Dendritic cell treated with granulocyte-macrophage colony-stimulating factor and Interleukin-4, amounts not matched to agents 40 ng/mL and 50 ng/mL, for 4 days (primary cell): ENCODE data around the gene SLC39A11.

ENCODE experiments used
- H3K27ac Mint-ChIP-seq: one replicate; pipeline ENCODE4 v1.8.0; 2022; ENCODE audit warnings: mild to moderate bottlenecking, mixed read lengths
- H3K27me3 Mint-ChIP-seq: one replicate; pipeline ENCODE4 v1.8.0; 2022; ENCODE audit warnings: mild to moderate bottlenecking, mixed read lengths
- H3K36me3 Mint-ChIP-seq: one replicate; pipeline ENCODE4 v1.8.0; 2022; ENCODE audit warnings: low read depth, mixed read lengths
- H3K4me1 Mint-ChIP-seq: one replicate; pipeline ENCODE4 v1.8.0; 2022; ENCODE audit warnings: low read depth, mixed read lengths
- H3K4me3 Mint-ChIP-seq: one replicate; pipeline ENCODE4 v1.8.0; 2022; ENCODE audit warnings: mild to moderate bottlenecking, moderate library complexity, mixed read lengths
- H3K9me3 Mint-ChIP-seq: one replicate; pipeline ENCODE4 v1.8.0; 2022; ENCODE audit warnings: mixed read lengths
- intact Hi-C: fragments of 100-400 bp; cut with micrococcal nuclease; formaldehyde crosslinking; loops from one replicate; pipeline ENCODE4 v1.15.0; 2022

The SLC39A11 gene

DNA sequence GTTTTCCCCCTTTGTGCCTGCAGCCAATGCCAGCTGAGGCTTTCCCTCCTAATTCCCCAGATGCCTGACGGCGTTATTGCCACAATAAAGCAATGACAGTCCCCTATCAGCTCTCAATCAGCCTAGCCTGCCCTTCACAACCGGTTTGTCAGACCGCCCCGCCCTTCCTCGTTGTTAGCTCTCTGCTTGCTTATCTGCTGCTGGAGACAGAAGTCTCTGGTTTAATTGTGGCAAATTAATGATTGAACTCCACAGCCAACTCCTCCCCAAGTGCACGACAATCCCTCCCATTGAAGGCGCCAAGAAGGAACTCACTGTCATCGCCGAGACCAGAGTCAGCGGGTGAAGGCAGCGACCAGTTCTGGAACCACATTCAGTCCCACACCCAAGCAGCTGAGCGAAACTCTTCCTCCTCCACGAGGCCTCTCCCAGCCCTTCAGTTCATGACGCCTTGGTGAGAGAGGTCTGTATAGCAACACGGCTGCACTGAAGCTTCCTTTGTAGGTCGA lies 474.4 kb downstream of the SLC39A11 start:
- intact Hi-C loops = no loop called here
- no peak overlapping the region for H3K27ac Mint-ChIP-seq
- no peaks in the 10 kb centered on the region for H3K9me3 Mint-ChIP-seq
- H3K36me3 Mint-ChIP-seq = no peaks in the 10 kb centered on the region
- H3K4me3 Mint-ChIP-seq = no peak overlapping the region
- H3K27me3 Mint-ChIP-seq = peaks cover 58% of the 10 kb centered on the region
- H3K4me1 Mint-ChIP-seq = peaks cover 19% of the 10 kb centered on the region

DNA sequence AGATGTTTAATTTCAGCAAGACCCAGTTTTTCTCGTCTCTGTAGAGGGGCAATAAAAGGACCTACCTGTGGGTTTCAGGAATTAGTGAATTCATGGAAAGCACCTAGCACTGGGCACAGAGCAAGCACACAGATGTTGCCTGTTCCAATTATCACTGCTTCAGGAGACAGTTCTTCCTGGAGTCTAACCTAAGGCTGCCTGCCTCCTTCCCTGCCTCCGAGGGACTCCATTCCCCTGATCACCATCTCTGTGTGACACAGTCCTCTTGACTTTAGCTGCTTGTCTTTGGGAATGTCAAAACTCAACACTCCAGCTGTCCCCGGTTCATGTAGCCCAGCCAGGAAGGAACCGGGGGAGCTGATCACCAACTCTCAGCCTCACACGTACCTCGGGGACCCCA lies 474.9 kb downstream of the SLC39A11 start:
- intact Hi-C loops = no loop called here
- Mint-ChIP-seq H3K9me3 (no peaks in the 10 kb centered on the region), H3K27ac (no peak overlapping the region), H3K4me3 (no peak overlapping the region), H3K27me3 (peaks cover 55% of the 10 kb centered on the region), H3K4me1 (peaks cover 20% of the 10 kb centered on the region), H3K36me3 (no peaks in the 10 kb centered on the region)

DNA sequence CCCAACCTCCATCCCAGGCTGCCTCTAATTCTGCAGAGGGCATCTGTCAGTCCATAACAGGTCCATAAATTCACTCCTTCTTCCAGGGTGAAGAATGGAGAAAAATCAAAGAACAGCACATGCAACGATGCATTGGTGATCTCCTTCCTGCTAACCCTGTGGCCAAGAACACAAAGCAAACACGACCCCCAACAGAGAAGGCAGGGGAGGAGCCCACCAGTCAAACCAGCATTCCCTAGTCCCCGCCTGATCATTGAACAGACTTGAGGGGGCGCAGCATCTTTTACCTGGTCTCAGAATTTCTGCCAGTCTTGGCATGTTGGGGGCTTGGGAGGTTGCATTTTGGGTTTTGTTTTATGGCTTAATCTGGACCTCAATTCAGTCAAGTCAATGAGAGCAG lies 476.0 kb downstream of the SLC39A11 start:
- Mint-ChIP-seq H3K4me1 (peaks cover 20% of the 10 kb centered on the region), H3K27ac (no peak overlapping the region), H3K36me3 (no peaks in the 10 kb centered on the region), H3K4me3 (no peak overlapping the region), H3K9me3 (no peaks in the 10 kb centered on the region), H3K27me3 (peaks cover 51% of the 10 kb centered on the region)
- intact Hi-C loops = no loop called here

DNA sequence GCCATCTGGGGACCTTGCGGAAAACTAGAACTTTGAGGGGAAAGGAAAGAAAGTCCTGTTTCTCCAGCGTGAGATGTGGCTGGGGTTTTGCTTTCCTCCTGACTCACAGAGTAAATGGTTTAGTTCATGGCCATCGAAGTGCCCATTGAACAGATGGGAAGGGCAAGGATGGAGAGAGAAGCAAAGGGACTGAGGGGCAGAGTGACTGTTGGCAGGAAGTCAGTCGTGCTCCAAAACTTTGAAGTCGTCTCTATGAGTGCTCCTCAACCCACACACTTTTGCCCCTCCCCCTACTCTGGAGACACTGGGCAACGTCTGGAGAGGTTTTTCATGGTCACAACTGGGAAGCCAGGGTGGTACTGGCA lies 476.9 kb downstream of the SLC39A11 start:
- intact Hi-C loops = no loop called here
- peaks cover 20% of the 10 kb centered on the region for H3K4me1 Mint-ChIP-seq
- no peaks in the 10 kb centered on the region for H3K9me3 Mint-ChIP-seq
- H3K27me3 Mint-ChIP-seq = peaks cover 51% of the 10 kb centered on the region
- H3K36me3 Mint-ChIP-seq = no peaks in the 10 kb centered on the region
- no peak overlapping the region for H3K4me3 Mint-ChIP-seq
- no peak overlapping the region for H3K27ac Mint-ChIP-seq

DNA sequence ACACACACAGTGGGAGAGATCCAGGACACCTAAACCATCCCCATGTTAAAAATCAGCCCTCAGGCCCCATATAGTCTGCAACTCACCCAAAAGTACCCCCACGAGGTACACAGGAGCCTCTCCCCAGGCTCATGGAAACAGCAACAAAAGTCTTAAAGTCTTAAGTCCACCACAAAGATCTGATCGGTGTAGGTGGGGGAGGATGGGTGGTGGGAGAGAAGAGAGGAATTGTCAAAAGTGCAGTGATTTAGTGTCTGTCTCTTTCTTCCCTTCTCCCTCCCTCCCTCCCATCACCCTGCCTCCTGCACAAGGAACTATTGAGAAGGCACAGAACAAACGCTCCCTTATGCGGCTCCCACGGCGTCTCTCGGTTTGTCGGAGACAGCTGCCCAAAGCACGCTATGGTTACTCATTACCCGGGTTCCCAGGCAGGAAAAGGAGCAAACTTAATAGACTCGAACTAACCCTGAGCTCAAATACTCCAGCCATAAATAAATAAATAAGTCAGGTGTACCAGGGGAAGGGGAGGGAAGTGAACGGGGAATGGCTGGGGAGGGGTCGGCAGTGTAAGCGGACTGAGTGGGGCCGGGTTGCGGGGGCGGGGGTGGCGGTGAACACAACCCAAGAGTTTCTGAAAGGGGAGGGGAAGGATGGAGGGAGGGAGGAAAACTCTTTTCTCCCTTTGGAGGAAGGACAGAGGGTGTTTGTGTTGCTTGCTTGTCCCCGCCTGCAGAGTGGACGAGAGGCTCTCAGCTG lies 477.4 kb downstream of the SLC39A11 start:
- peaks cover 48% of the 10 kb centered on the region for H3K27me3 Mint-ChIP-seq
- H3K4me3 Mint-ChIP-seq = no peak overlapping the region
- peaks cover 20% of the 10 kb centered on the region for H3K4me1 Mint-ChIP-seq
- H3K36me3 Mint-ChIP-seq = no peaks in the 10 kb centered on the region
- H3K9me3 Mint-ChIP-seq = no peaks in the 10 kb centered on the region
- no peak overlapping the region for H3K27ac Mint-ChIP-seq
- intact Hi-C loops = no loop called here

DNA sequence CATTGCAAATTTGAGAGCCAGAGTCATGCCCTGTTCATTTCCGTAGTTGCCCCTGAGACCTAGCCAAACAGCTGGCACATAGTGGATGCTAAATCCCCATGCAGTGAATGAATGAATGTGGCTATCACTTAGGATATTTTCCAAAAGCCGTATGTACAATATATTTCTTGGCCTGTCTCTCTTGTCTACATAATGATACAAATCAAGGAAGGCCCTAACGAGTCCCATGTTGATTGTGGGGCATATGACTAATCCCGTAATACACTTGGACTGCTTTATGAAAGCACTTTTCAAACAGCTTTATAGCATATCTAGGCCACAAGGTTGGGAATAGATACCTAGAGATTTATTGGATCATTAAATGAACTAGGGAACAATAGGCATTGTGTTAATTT lies 478.0 kb downstream of the SLC39A11 start:
- H3K4me1 Mint-ChIP-seq = peaks cover 20% of the 10 kb centered on the region
- intact Hi-C loops = no loop called here
- H3K27me3 Mint-ChIP-seq = peaks cover 48% of the 10 kb centered on the region
- no peak overlapping the region for H3K27ac Mint-ChIP-seq
- no peaks in the 10 kb centered on the region for H3K36me3 Mint-ChIP-seq
- H3K9me3 Mint-ChIP-seq = no peaks in the 10 kb centered on the region
- no peak overlapping the region for H3K4me3 Mint-ChIP-seq

DNA sequence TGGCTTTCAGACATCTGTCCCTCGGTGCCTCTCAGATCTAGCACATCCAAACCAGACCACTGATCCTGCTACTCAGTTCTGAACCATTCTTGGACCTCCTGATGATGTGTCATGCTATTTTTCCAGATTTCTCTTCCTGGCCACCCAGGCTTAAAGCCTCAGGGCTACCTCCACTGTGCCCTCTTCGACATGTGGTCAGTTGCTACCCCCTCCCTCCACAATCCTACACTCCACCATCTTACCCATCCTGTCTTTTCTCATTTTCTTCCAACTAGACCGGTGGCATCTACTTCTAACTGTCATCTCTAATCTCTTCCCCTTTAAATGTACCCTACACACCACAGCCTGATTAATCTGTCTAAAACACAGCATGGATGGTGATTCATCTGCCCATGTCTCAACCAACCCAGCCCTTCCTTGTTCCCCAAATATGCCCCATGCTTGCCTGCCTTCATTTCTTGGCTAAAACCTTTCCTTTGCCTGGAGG lies 478.6 kb downstream of the SLC39A11 start:
- no peaks in the 10 kb centered on the region for H3K36me3 Mint-ChIP-seq
- intact Hi-C loops = no loop called here
- H3K4me3 Mint-ChIP-seq = no peak overlapping the region
- H3K9me3 Mint-ChIP-seq = no peaks in the 10 kb centered on the region
- H3K4me1 Mint-ChIP-seq = peaks cover 20% of the 10 kb centered on the region
- no peak overlapping the region for H3K27ac Mint-ChIP-seq
- peaks cover 42% of the 10 kb centered on the region for H3K27me3 Mint-ChIP-seq

DNA sequence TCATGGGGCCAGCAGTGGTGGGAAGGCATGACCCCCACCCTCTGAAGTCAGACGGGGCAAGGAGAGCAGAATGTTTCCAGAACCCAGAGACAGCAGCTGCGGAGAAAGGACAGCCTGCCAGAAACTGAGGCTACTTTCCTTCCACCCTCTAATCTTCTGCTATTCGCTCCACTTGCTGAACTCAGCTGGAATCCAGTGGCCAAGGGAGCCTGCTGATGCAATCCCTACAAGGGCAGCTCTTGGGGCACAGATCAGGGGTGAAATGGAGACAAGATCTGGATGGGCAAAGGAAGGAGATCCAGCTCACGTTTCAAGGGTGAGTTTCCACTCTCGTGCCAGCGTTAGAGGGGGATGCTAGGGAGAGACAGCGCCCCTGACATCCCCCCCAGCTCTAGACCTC lies 479.1 kb downstream of the SLC39A11 start:
- Mint-ChIP-seq H3K9me3 (no peaks in the 10 kb centered on the region), H3K4me3 (no peak overlapping the region), H3K27me3 (peaks cover 39% of the 10 kb centered on the region), H3K4me1 (peaks cover 20% of the 10 kb centered on the region), H3K27ac (no peak overlapping the region), H3K36me3 (no peaks in the 10 kb centered on the region)
- intact Hi-C loops = no loop called here

DNA sequence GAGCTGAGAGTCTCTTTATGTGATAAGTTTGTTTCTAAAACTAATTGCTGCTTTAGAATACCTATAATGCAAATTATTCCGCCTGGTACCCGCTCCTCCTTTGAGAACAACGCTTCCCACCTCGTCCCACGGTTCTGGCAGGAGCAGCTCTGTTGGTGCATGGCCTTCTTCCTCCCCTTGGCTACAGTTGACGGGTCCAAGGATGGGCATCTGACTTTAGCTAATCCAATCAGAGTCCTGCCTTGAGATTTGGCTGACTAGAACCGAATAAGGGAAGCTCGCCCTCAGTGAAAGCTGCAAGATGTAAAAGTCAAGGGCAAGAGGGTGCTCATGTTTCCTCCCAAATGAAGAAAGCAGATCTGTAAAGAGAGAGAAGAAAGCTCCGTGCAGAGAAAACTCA lies 481.3 kb downstream of the SLC39A11 start:
- peaks cover 15% of the 10 kb centered on the region for H3K4me1 Mint-ChIP-seq
- H3K36me3 Mint-ChIP-seq = no peaks in the 10 kb centered on the region
- intact Hi-C loops = no loop called here
- H3K9me3 Mint-ChIP-seq = peaks cover 15% of the 10 kb centered on the region
- H3K27ac Mint-ChIP-seq = no peak overlapping the region
- peaks cover 27% of the 10 kb centered on the region for H3K27me3 Mint-ChIP-seq
- no peak overlapping the region for H3K4me3 Mint-ChIP-seq

DNA sequence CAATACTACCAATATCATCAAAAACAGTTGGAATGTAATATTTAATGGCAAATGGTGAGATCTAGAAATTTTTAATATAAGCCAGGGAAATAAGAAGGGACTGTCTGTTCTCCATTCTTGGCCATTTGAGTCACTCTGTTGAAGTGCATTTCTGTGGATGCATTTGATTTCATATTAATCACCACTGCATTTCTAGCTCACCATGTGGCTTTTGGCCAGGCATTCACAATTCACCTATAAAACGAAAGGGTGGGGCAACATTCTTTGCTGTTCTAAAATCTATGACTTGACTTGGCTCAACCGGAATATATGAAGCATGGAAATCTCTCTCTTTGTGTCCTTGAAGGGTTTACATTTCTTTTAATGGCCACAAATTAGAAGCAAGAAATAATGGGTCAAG lies 483.0 kb downstream of the SLC39A11 start:
- Mint-ChIP-seq H3K9me3 (peaks cover 15% of the 10 kb centered on the region), H3K27me3 (peaks cover 16% of the 10 kb centered on the region), H3K4me1 (peaks cover 15% of the 10 kb centered on the region), H3K36me3 (no peaks in the 10 kb centered on the region), H3K27ac (no peak overlapping the region), H3K4me3 (no peak overlapping the region)
- intact Hi-C loops = no loop called here

DNA sequence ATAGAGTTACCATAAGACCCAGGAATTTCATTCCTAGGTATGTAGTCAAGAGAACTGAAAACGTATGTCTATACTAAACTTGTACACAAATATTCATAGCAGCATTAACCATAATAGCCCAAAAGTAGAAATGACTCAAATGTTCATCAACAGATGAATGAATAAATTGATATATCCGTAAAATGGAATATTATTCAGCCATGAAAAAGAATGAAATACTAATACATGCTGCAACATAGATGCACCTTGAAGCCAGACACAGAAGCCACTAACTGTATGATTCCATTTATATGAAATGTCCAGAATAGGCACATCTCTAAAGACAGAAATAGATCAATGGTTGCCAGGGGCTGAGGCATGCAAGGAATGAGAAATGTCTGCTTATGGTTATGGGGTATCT lies 484.1 kb downstream of the SLC39A11 start:
- H3K4me1 Mint-ChIP-seq = peaks cover 5% of the 10 kb centered on the region
- H3K36me3 Mint-ChIP-seq = no peaks in the 10 kb centered on the region
- intact Hi-C loops = no loop called here

DNA sequence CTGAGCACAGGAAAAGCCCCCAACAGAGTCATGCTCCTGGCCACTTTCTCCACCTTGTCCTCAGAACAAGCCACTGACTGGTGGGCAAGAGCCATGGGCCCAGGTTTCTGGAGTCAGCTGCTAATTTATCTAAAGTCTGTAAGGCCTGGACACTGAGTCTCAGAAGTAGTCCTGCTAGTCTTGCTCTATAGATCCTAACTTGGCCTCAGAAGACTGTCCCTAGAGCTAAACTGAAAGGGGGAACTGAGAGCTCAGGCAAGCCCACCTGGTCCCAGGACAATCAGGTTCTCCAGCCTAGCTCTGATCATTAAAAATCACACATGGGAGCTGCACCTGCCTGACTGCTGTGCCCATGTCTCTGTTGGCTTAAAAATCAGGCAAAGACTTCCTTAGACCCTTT lies 485.8 kb downstream of the SLC39A11 start:
- intact Hi-C loops = no loop called here
- Mint-ChIP-seq H3K4me3 (no peak overlapping the region), H3K9me3 (peaks cover 15% of the 10 kb centered on the region), H3K4me1 (peaks cover 11% of the 10 kb centered on the region), H3K27me3 (peaks cover 5% of the 10 kb centered on the region), H3K27ac (no peak overlapping the region), H3K36me3 (no peaks in the 10 kb centered on the region)

More for the DNA sequence above, 484.1 kb downstream of the SLC39A11 start:
- H3K27me3 Mint-ChIP-seq = peaks cover 10% of the 10 kb centered on the region
- no peak overlapping the region for H3K4me3 Mint-ChIP-seq
- H3K27ac Mint-ChIP-seq = no peak overlapping the region
- peaks cover 15% of the 10 kb centered on the region for H3K9me3 Mint-ChIP-seq

DNA sequence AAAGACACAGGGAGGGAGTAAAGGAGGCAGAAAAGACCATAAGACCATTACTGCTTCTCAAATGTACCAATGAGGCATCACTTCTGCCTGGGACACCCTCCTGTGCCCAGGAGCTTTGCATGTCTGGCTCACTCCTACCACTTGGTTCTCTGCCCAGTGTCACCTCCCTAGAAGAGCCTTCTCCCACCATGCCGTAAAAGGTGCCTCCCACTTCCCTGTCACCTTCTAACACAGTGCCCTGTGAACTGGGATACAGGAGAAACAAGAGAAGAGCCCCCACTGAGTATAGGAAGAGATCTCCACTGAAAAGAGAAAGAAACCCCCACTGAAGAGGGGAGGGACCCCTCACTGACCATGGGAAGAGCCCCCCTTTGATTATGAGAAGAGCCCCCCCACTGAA lies 486.9 kb downstream of the SLC39A11 start:
- H3K27me3 Mint-ChIP-seq = peaks cover 7% of the 10 kb centered on the region
- no peak overlapping the region for H3K4me3 Mint-ChIP-seq
- H3K9me3 Mint-ChIP-seq = peaks cover 15% of the 10 kb centered on the region
- intact Hi-C loops = no loop called here
- H3K4me1 Mint-ChIP-seq = peaks cover 11% of the 10 kb centered on the region
- H3K27ac Mint-ChIP-seq = no peak overlapping the region
- no peaks in the 10 kb centered on the region for H3K36me3 Mint-ChIP-seq

DNA sequence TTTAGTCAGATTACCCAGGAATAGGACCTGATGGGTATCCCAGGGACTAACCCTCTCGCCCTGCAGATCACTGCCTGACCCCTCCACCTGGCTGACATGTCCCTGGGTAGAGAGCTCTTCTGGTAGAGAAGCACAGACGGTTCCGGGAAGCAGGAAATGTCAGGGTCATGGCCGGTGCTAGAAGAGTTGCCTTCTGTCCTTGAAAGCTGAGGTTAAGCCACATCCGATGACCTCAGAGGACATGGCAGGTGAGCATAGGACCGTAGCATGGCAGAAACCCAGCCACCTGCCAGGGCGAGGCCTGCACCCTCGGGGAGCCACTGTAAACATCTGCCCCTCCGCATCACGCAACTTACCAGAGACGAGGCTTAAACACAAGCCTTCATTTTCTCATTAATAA lies 488.0 kb downstream of the SLC39A11 start:
- Mint-ChIP-seq H3K36me3 (no peaks in the 10 kb centered on the region), H3K9me3 (peaks cover 15% of the 10 kb centered on the region), H3K27ac (no peak overlapping the region), H3K4me1 (peaks cover 11% of the 10 kb centered on the region), H3K27me3 (peaks cover 13% of the 10 kb centered on the region), H3K4me3 (no peak overlapping the region)
- intact Hi-C loops = no loop called here
